Measurements from ENCODE around the gene MPST. TPM values are rescaled to one million over a fixed set of nuclear protein-coding genes. Genes with fewer than 3 reads are reported as not detected.

The MPST gene
- 54.5 and 56.0 TPM in 2 replicates for polyA plus RNA-seq
- 21.4 and 30.2 TPM in 2 replicates for polyA minus RNA-seq

GRCh38 chr22:37019309-37020191 is at the start of gene MPST, which contains the start of gene TST:
Gene MPST (plus strand): TSS chr22:37019742. CDS start chr22:37019837, 95 bp downstream.
Gene TST (minus strand): TSS chr22:37019447. CDS start chr22:37018732, 715 bp downstream.
- no peaks in the 10 kb centered on the region for H3K27me3 ChIP-seq (ENCODE audit: insufficient read depth, low read depth, low read length)
- peak within 1 kb of the TSS; percentile 68 for H3K4me2 ChIP-seq (ENCODE audit: low read length)
- no peaks in the 10 kb centered on the region for H4K20me1 ChIP-seq (ENCODE audit: insufficient read depth)
- peaks cover 10% of the 10 kb centered on the region for H3K79me2 ChIP-seq (replicated peaks; ENCODE audit: insufficient read depth, low read length)
- no peaks in the 10 kb centered on the region for H3K9me3 ChIP-seq (ENCODE audit: low read length)
- no peak within 1 kb of the TSS for H3K27ac ChIP-seq (ENCODE audit: low read length)
- H3K4me3 ChIP-seq (ENCODE audit: low read length), result peak within 1 kb of the TSS; percentile 91
- H3K9ac ChIP-seq (ENCODE audit: low read length), result peak within 1 kb of the TSS; percentile 73
- TF ChIP-seq RAD21 (conservative IDR thresholded peaks at IDR 0.05), result no peak
- TF ChIP-seq POLR2AphosphoS5 (IDR thresholded peaks at IDR 0.05), result peak; percentile 21
- TF ChIP-seq MXI1 (conservative IDR thresholded peaks at IDR 0.05; ENCODE audit: poor library complexity, severe bottlenecking), result no peak
- TF ChIP-seq CTCF (IDR thresholded peaks at IDR 0.05; ENCODE audit: poor library complexity, severe bottlenecking), result peak; percentile 51
- no peak for TF ChIP-seq SMC3 (conservative IDR thresholded peaks at IDR 0.05; ENCODE audit: poor library complexity)
- TF ChIP-seq REST (IDR thresholded peaks at IDR 0.05; ENCODE audit: borderline replicate concordance), result no peak
- TF ChIP-seq EZH2 (IDR thresholded peaks at IDR 0.05; ENCODE audit: borderline replicate concordance, insufficient read depth, low read length, poor library complexity, severe bottlenecking), result no peak
- TF ChIP-seq TAF1 (IDR thresholded peaks at IDR 0.05; ENCODE audit: low read depth), result no peak
- no peak for TF ChIP-seq EP300 (conservative IDR thresholded peaks at IDR 0.05; ENCODE audit: poor library complexity, severe bottlenecking)
- H3F3A ChIP-seq (ENCODE audit: insufficient read depth, low read length, poor library complexity, severe bottlenecking), result no peaks in the 10 kb centered on the region
- H3K9me2 ChIP-seq (ENCODE audit: insufficient read depth, low read length), result no peaks in the 10 kb centered on the region
- no peaks in the 10 kb centered on the region for H3K36me3 ChIP-seq (ENCODE audit: insufficient read depth, low read length)
- peak within 1 kb of the TSS; percentile 56 for H2AFZ ChIP-seq (ENCODE audit: low read depth, low read length)

GRCh38 chr22:36971341-36972125 is 48.0 kb upstream of the MPST start:
- no peak for TF ChIP-seq EZH2 (IDR thresholded peaks at IDR 0.05; ENCODE audit: borderline replicate concordance, insufficient read depth, low read length, poor library complexity, severe bottlenecking)
- TF ChIP-seq RAD21 (conservative IDR thresholded peaks at IDR 0.05), result no peak
- no peak for TF ChIP-seq REST (IDR thresholded peaks at IDR 0.05; ENCODE audit: borderline replicate concordance)
- TF ChIP-seq EP300 (conservative IDR thresholded peaks at IDR 0.05; ENCODE audit: poor library complexity, severe bottlenecking), result no peak
- TF ChIP-seq SMC3 (conservative IDR thresholded peaks at IDR 0.05; ENCODE audit: poor library complexity), result no peak
- TF ChIP-seq MXI1 (conservative IDR thresholded peaks at IDR 0.05; ENCODE audit: poor library complexity, severe bottlenecking), result no peak
- TF ChIP-seq POLR2AphosphoS5 (IDR thresholded peaks at IDR 0.05), result no peak
- no peak for TF ChIP-seq CTCF (IDR thresholded peaks at IDR 0.05; ENCODE audit: poor library complexity, severe bottlenecking)
- no peak for TF ChIP-seq TAF1 (IDR thresholded peaks at IDR 0.05; ENCODE audit: low read depth)
- no peaks in the 10 kb centered on the region for H3K27me3 ChIP-seq (ENCODE audit: insufficient read depth, low read depth, low read length)
- no peaks in the 10 kb centered on the region for H3F3A ChIP-seq (ENCODE audit: insufficient read depth, low read length, poor library complexity, severe bottlenecking)
- H3K9me2 ChIP-seq (ENCODE audit: insufficient read depth, low read length), result no peaks in the 10 kb centered on the region
- no peaks in the 10 kb centered on the region for H4K20me1 ChIP-seq (ENCODE audit: insufficient read depth)
- H3K27ac ChIP-seq (ENCODE audit: low read length), result no peak overlapping the region
- H3K9me3 ChIP-seq (ENCODE audit: low read length), result no peaks in the 10 kb centered on the region
- no peak overlapping the region for H3K4me2 ChIP-seq (ENCODE audit: low read length)
- no peaks in the 10 kb centered on the region for H3K79me2 ChIP-seq (replicated peaks; ENCODE audit: insufficient read depth, low read length)
- no peak overlapping the region for H3K4me3 ChIP-seq (ENCODE audit: low read length)
- H3K9ac ChIP-seq (ENCODE audit: low read length), result no peak overlapping the region
- no peaks in the 10 kb centered on the region for H3K36me3 ChIP-seq (ENCODE audit: insufficient read depth, low read length)
- no peak overlapping the region for H2AFZ ChIP-seq (ENCODE audit: low read depth, low read length)
